NCI-H1048 (cell line): Measurements from ENCODE around the gene RGS19.

Source experiments
- DNase-seq: peaks from one replicate; lab custom pipeline; 2025; lab: John Stamatoyannopoulos, UW

RGS19 gene

GRCh38 chr20:64049060-64049877, 30.0 kb downstream of the RGS19 start, which contains the start of gene SOX18:
TSS of gene SOX18 (minus strand) at chr20:64049639. CDS start at chr20:64049516, 123 bp downstream.
- no peak for DNase-seq

- DNase-seq = no peak
Observed at GRCh38 chr20:64048402-64049044, 30.8 kb downstream of the RGS19 start.

GRCh38 chr20:64047968-64048401, 31.3 kb downstream of the RGS19 start:
- no peak for DNase-seq

- DNase-seq = no peak
Observed at GRCh38 chr20:64047046-64047389, 32.3 kb downstream of the RGS19 start.

- DNase-seq = no peak
Observed at GRCh38 chr20:64045346-64046011, 33.8 kb downstream of the RGS19 start.

- no peak for DNase-seq
Observed at GRCh38 chr20:64044484-64045247, 34.7 kb downstream of the RGS19 start.

GRCh38 chr20:64043768-64044167, 35.5 kb downstream of the RGS19 start:
- DNase-seq = no peak

GRCh38 chr20:64042054-64042781, 37.1 kb downstream of the RGS19 start:
- no peak for DNase-seq

GRCh38 chr20:64041781-64042053, 37.6 kb downstream of the RGS19 start:
- DNase-seq = no peak

GRCh38 chr20:64041040-64041780, 38.1 kb downstream of the RGS19 start:
- no peak for DNase-seq

GRCh38 chr20:64040231-64041039, 38.9 kb downstream of the RGS19 start:
- DNase-seq = no peak

- no peak for DNase-seq
Observed at GRCh38 chr20:64039293-64040160, 39.8 kb downstream of the RGS19 start.

- DNase-seq = no peak
Observed at GRCh38 chr20:64038565-64039292, 40.6 kb downstream of the RGS19 start.

- DNase-seq = no peak
Observed at GRCh38 chr20:64038224-64038564, 41.1 kb downstream of the RGS19 start.

GRCh38 chr20:64037498-64038213, 41.7 kb downstream of the RGS19 start:
- no peak for DNase-seq

GRCh38 chr20:64037199-64037497, 42.2 kb downstream of the RGS19 start:
- DNase-seq = no peak

- no peak for DNase-seq
Observed at GRCh38 chr20:64036346-64037198, 42.7 kb downstream of the RGS19 start.
